Brain microvascular endothelial cell (primary cell): Measurements from ENCODE around the gene TMEM87B.

Source experiments
- DNase-seq: peaks from one replicate; pipeline ENCODE4 v3.0.0-alpha.2; 2020
- H3K27ac ChIP-seq: fragments of 250-450 bp; sonication (Bioruptor Pico); 2 replicates; pipeline ENCODE4 v1.5.1; 2020; ENCODE audit warnings: mild to moderate bottlenecking, moderate library complexity
- H3K27me3 ChIP-seq: fragments of 250-450 bp; sonication (Bioruptor Pico); replicated peaks from 2 replicates; pipeline ENCODE4 v1.5.1; 2020; ENCODE audit warnings: mild to moderate bottlenecking
- H3K36me3 ChIP-seq: fragments of 250-450 bp; sonication (Bioruptor Pico); replicated peaks from 2 replicates; pipeline ENCODE4 v1.5.1; 2020; ENCODE audit warnings: mild to moderate bottlenecking
- H3K4me3 ChIP-seq: 2 replicates; pipeline ENCODE4 v1.5.1; 2011; ENCODE audit warnings: low read depth, mild to moderate bottlenecking, control low read depth, low read length, moderate library complexity
- in situ Hi-C: cut with HindIII; loops from 2 replicates; pipeline ENCODE4 v1.10.0; 2017; ENCODE audit warnings: low sequenced_read_pairs, low pct_ligation_motif_present
- TF ChIP-seq, protein P1 (sequence below): IDR thresholded peaks from 2 replicates; pipeline ENCODE4 v1.5.1; 2011; ENCODE audit warnings: low read depth, mild to moderate bottlenecking, moderate library complexity, low read length, control low read depth, inconsistent platforms; ENCODE audit errors: missing control alignments

Gene TMEM87B

DNA sequence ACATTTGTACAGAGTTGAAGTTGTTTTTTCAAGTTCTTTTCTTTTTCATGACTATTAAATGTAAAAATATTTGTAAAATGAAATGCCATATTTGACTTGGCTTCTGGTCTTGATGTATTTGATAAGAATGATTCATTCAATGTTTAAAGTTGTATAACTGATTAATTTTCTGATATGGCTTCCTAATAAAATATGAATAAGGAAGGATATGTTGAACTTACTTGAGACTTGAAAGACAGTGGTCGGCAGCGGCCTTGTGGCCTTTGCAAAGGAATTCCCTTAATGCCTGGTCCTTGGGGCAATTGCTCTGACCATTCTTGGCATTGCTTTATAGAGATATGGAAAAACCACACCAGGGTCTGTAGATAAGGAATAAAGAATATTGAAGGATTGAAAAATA lies 25.9 kb upstream of the TMEM87B start:
- Histone ChIP-seq H3K27ac (no peak overlapping the region), H3K27me3 (no peaks in the 10 kb centered on the region), H3K4me3 (no peak overlapping the region), H3K36me3 (no peaks in the 10 kb centered on the region)
- in situ Hi-C loops = loop anchor here (25.0 kb wide), 1 partner anchor 142 kb away; the partner anchor contains the start of genes ANAPC1 and MERTK
- DNase-seq = no peak
- TF ChIP-seq, protein P1, sequence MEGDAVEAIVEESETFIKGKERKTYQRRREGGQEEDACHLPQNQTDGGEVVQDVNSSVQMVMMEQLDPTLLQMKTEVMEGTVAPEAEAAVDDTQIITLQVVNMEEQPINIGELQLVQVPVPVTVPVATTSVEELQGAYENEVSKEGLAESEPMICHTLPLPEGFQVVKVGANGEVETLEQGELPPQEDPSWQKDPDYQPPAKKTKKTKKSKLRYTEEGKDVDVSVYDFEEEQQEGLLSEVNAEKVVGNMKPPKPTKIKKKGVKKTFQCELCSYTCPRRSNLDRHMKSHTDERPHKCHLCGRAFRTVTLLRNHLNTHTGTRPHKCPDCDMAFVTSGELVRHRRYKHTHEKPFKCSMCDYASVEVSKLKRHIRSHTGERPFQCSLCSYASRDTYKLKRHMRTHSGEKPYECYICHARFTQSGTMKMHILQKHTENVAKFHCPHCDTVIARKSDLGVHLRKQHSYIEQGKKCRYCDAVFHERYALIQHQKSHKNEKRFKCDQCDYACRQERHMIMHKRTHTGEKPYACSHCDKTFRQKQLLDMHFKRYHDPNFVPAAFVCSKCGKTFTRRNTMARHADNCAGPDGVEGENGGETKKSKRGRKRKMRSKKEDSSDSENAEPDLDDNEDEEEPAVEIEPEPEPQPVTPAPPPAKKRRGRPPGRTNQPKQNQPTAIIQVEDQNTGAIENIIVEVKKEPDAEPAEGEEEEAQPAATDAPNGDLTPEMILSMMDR = no peak

DNA sequence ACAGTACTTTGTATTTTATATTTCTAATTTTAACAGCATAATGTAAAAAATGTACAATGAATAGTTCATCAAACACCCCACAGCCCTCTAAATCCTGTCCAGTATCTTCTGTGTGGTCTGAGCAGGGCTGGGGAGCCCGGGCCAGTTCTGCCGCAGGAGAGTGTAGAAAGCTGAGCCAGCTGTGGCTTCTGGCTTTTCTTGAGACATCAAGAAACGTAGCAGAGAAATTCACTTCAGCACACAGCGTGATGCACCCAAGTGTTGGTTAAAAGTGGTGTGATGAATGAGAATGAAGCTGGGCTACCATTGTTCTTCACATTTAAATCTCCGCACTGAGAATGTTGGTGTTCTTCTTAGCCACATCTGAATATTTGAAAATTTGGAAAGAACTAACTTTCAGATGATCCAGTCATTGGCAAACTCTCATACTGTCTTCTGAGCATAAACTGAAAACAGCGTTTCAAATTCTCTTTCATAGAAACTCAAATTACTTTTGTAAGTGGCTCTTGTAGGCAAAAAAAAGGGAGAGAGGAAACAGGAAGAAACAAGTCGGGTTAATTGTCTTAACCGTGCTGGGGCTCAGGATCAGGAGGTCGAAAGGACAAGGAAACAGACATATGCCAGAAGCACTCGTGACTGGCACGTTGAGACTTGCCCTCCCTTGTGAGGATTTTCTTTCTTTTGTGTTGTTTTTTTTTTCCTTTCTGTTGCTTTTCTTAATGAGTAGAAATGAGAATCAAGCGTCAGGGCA lies 23.4 kb upstream of the TMEM87B start:
- H3K36me3 ChIP-seq = no peaks in the 10 kb centered on the region
- TF ChIP-seq, protein P1 = no peak
- in situ Hi-C loops = loop anchor here (25.0 kb wide), 1 partner anchor 144 kb away; the partner anchor contains the start of genes ANAPC1 and MERTK
- no peak for DNase-seq
- no peak overlapping the region for H3K27ac ChIP-seq
- H3K27me3 ChIP-seq = no peaks in the 10 kb centered on the region
- H3K4me3 ChIP-seq = no peak overlapping the region

DNA sequence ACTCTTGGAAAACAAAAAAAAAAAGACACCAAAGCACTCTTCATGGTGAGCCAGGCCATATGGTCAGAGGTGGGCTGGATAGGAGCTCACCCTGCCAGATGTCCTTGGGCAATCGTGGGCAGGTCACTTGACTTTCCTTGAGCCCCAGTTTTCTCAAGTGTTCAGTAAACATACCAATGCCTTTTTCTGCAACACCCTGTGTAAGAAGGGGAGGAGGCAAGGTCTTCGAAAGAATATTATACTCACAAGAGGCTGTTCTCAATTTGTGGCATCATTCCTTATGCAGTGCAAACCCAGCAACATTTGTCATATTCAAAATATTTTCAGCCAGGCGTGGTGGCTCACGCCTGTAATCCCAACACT lies 22.9 kb upstream of the TMEM87B start:
- no peak overlapping the region for H3K4me3 ChIP-seq
- TF ChIP-seq, protein P1 = no peak
- H3K27ac ChIP-seq = no peak overlapping the region
- no peaks in the 10 kb centered on the region for H3K36me3 ChIP-seq
- DNase-seq = no peak
- in situ Hi-C loops = loop anchor here (25.0 kb wide), 1 partner anchor 145 kb away; the partner anchor contains the start of genes ANAPC1 and MERTK
- no peaks in the 10 kb centered on the region for H3K27me3 ChIP-seq

DNA sequence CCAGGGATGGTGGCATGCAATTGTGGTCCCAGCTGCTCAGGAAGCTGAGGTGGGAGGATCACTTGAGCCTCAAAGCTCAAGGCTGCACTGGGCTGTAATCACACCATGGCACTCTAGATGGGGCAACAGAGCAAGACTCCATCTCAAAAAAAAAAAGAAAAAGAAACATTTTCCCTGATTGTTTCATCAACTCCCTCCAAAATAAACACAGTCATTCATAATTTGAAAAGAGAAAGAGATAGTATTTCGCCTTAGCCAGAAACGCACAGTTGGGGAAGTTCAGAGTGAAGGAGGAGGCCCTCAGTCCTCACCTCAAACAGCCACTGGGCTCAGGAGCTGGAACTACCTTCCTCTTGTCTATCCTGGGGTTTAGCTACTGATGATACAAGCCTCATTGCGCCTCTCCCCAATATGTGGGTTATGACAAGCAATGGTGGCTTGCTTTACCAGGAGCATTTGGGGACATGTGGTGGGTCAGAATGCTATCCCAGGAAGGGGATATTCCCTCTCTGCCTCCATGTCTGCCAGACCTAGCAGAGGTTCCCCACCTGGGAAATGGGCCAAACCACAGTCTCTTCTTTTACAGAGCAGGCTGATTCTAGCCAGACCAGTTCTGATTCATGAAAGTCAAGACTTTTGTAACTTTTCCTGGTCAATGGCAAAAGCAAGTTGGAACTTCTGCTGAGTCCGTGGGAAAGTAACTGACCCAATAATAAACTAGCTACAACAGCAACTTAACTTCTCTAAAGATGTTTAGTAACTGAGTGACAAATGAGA lies 22.2 kb upstream of the TMEM87B start:
- in situ Hi-C loops = loop anchor here (25.0 kb wide), 1 partner anchor 146 kb away; the partner anchor contains the start of genes ANAPC1 and MERTK

DNA sequence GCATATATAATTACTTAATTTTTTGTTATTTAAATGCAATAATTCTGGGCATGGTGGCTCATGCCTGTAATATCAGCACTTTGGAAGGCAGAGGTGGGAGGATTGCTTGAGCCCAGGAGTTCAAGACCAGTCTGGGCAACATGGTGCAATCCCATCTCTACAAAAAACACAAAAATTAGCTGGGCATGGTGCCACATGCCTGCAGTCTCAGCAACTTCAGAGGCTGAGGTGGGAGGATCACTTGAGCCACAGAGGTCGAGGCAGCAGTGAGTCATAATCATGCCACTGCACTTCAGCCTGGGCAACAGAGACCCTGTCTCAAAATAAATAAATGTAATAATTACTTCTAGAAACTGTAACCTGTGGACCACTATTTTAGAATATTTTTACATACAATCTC lies 21.5 kb upstream of the TMEM87B start:
- Histone ChIP-seq H3K27ac (no peak overlapping the region), H3K36me3 (no peaks in the 10 kb centered on the region), H3K27me3 (no peaks in the 10 kb centered on the region), H3K4me3 (no peak overlapping the region)
- TF ChIP-seq, protein P1 = no peak
- peak; percentile 27 for DNase-seq
- in situ Hi-C loops = loop anchor here (25.0 kb wide), 1 partner anchor 146 kb away; the partner anchor contains the start of genes ANAPC1 and MERTK

More for the DNA sequence above, 22.2 kb upstream of the TMEM87B start:
- DNase-seq = peak; percentile 73
- TF ChIP-seq, protein P1 = peak; percentile 48
- no peaks in the 10 kb centered on the region for H3K27me3 ChIP-seq
- H3K4me3 ChIP-seq = no peak overlapping the region
- no peaks in the 10 kb centered on the region for H3K36me3 ChIP-seq
- no peak overlapping the region for H3K27ac ChIP-seq
